Measurements from ENCODE around the gene TSPAN1. TPM values are rescaled to one million over a fixed set of nuclear protein-coding genes. Genes with fewer than 3 reads are reported as not detected.
A peak's percentile ranks its signal among the peaks of the same experiment; 100 is the strongest.

Gene TSPAN1
- total and polyA plus RNA-seq, 5 donors from 2014 or later: not detected

DNA sequence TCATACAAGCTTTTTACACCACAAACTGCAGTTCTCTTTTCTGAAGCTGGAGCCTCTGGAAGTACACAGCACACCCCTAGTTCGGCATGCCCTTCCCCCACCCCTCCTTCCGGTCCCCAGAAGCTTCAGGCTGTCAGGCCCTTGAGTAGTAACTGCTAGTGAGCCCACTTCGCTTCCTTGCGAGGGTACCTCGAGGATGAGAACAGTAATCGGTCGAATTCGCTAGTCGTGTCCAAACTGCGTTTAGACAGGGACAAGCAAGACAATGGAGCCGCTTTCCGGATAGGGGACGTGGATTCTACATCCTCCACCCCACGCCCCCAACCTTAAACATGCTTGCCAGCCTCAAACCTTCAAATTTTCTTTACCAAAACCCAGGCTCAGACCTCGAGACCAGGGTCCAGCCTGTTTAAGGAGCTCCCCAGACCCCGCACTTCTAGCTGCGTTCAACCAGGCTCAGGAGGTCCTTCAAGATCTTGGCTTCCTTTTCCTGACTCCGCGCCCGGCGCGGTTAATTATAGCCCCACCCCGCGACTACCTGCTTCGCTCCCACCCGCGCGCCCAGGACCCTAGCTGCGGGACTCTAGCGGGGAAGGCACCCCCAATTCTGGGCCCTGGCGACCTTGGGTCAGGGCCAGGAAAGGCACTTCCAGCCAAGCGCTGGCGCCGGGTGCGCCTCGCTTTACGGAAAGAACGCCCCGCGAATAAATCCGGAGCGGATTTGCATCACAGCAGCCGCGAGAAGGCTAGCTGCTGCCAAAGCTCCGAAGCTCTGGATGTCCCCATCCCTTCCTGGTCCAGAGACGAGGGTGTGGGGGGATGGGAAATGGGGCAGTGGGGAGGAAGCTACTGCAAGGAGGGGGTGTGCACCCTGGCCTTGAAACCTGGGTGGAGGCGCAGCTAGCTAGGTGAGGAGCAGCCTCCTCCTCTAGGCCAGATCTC lies 8.1 kb upstream of the TSPAN1 start:
- peak; percentile 10 to 83 (median 62) for DNase-seq

GRCh38 chr1:46168477-46168876 lies 6.4 kb upstream of the TSPAN1 start:
- peaks cover 0 to 1% (median 0%) of the 10 kb centered on the region in 7 donors for H3K9me3 Mint-ChIP-seq
- H3K27ac ChIP-seq (ENCODE audit: insufficient read depth, low read length, poor library complexity, severe bottlenecking): no peak overlapping the region
- ATAC-seq (ENCODE audit: low read depth in 2 of 2) (no peak), DNase-seq (no peak)
- H3K27me3 ChIP-seq (ENCODE audit: control insufficient read depth, insufficient read depth, low read length): no peaks in the 10 kb centered on the region
- H3K9me3 ChIP-seq (ENCODE audit: control insufficient read depth in 2 of 2, low read length in 2 of 2): no peaks in the 10 kb centered on the region
- H3K4me1 ChIP-seq (ENCODE audit: control insufficient read depth, insufficient read depth, low read length, poor library complexity, severe bottlenecking): peaks cover 6% of the 10 kb centered on the region
- no peaks in the 10 kb centered on the region for H3K36me3 ChIP-seq (ENCODE audit: control insufficient read depth, insufficient read depth, low read length)
- peaks cover 5 to 21% (median 8%) of the 10 kb centered on the region in 4 donors for H3K4me1 Mint-ChIP-seq
- H3K4me3 ChIP-seq (ENCODE audit: low read depth, low read length): no peak overlapping the region
- no peaks in the 10 kb centered on the region for H3K36me3 Mint-ChIP-seq
- peaks cover 9% of the 10 kb centered on the region for H3K27me3 Mint-ChIP-seq
- peak overlapping the region in 2 of 3 donors; percentile 23 to 96 for H3K27ac Mint-ChIP-seq
- peak overlapping the region in 2 of 4 donors; percentile 94 to 97 for H3K4me3 Mint-ChIP-seq

More for the DNA sequence above, 8.1 kb upstream of the TSPAN1 start:
- Mint-ChIP-seq H3K27ac (peak overlapping the region; percentile 96 to 99 (median 96)), H3K27me3 (peaks cover 5% of the 10 kb centered on the region), H3K4me3 (peak overlapping the region; percentile 89 to 97 (median 94)), H3K4me1 (peaks cover 5 to 21% (median 8%) of the 10 kb centered on the region in 4 donors), H3K9me3 (no peaks in the 10 kb centered on the region), H3K36me3 (no peaks in the 10 kb centered on the region)
- ATAC-seq (ENCODE audit: low read depth in 2 of 2): peak; percentile 59 to 83
- peak overlapping the region; percentile 39 for H3K27ac ChIP-seq (ENCODE audit: insufficient read depth, low read length, poor library complexity, severe bottlenecking)
- H3K9me3 ChIP-seq (ENCODE audit: control insufficient read depth in 2 of 2, low read length in 2 of 2): no peaks in the 10 kb centered on the region
- peaks cover 6% of the 10 kb centered on the region for H3K4me1 ChIP-seq (ENCODE audit: control insufficient read depth, insufficient read depth, low read length, poor library complexity, severe bottlenecking)
- H3K27me3 ChIP-seq (ENCODE audit: control insufficient read depth, insufficient read depth, low read length): no peaks in the 10 kb centered on the region
- no peaks in the 10 kb centered on the region for H3K36me3 ChIP-seq (ENCODE audit: control insufficient read depth, insufficient read depth, low read length)
- peak overlapping the region; percentile 87 for H3K4me3 ChIP-seq (ENCODE audit: low read depth, low read length)

- Mint-ChIP-seq H3K36me3 (no peaks in the 10 kb centered on the region), H3K27ac (no peak overlapping the region), H3K4me1 (peaks cover 5 to 19% (median 8%) of the 10 kb centered on the region in 4 donors), H3K9me3 (peaks cover 0 to 1% (median 0%) of the 10 kb centered on the region in 7 donors), H3K4me3 (no peak overlapping the region), H3K27me3 (peaks cover 9% of the 10 kb centered on the region)
- Histone ChIP-seq H3K9me3 (ENCODE audit: control insufficient read depth in 2 of 2, low read length in 2 of 2) (no peaks in the 10 kb centered on the region), H3K27me3 (ENCODE audit: control insufficient read depth, insufficient read depth, low read length) (no peaks in the 10 kb centered on the region), H3K4me3 (ENCODE audit: low read depth, low read length) (no peak overlapping the region), H3K4me1 (ENCODE audit: control insufficient read depth, insufficient read depth, low read length, poor library complexity, severe bottlenecking) (peaks cover 6% of the 10 kb centered on the region), H3K27ac (ENCODE audit: insufficient read depth, low read length, poor library complexity, severe bottlenecking) (no peak overlapping the region), H3K36me3 (ENCODE audit: control insufficient read depth, insufficient read depth, low read length) (no peaks in the 10 kb centered on the region)
- no peak for ATAC-seq (ENCODE audit: low read depth in 2 of 2)
- no peak for DNase-seq
Measured at GRCh38 chr1:46169811-46170454, 5.0 kb upstream of the TSPAN1 start.

DNA sequence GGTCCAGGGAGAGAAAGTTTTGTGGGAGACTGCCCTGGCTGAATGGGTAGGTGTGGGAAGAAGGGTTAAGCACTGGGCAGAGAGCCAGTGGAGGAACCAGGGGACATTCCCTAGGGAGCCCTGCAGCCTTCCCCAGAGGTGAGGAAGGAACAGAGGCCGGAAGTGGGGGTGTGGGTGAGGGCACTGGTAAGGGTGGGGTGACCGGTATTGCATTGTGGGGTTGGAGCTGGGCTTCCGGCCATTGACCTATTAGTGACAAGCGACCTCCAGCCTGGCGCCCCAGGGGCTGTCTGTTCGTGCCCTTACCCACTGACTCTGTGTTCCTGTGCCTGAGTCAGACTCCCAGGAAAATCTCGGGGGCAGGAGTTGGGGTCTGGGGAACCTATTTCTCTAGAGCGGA lies 3.5 kb upstream of the TSPAN1 start:
- Histone ChIP-seq H3K9me3 (ENCODE audit: control insufficient read depth in 2 of 2, low read length in 2 of 2) (no peaks in the 10 kb centered on the region), H3K36me3 (ENCODE audit: control insufficient read depth, insufficient read depth, low read length) (no peaks in the 10 kb centered on the region), H3K4me3 (ENCODE audit: low read depth, low read length) (no peak overlapping the region), H3K4me1 (ENCODE audit: control insufficient read depth, insufficient read depth, low read length, poor library complexity, severe bottlenecking) (peaks cover 3% of the 10 kb centered on the region), H3K27me3 (ENCODE audit: control insufficient read depth, insufficient read depth, low read length) (no peaks in the 10 kb centered on the region), H3K27ac (ENCODE audit: insufficient read depth, low read length, poor library complexity, severe bottlenecking) (no peak overlapping the region)
- Mint-ChIP-seq H3K9me3 (peaks cover 0 to 1% (median 0%) of the 10 kb centered on the region in 7 donors), H3K4me1 (peaks cover 4 to 16% (median 6%) of the 10 kb centered on the region in 4 donors), H3K4me3 (no peak overlapping the region), H3K27me3 (peaks cover 9% of the 10 kb centered on the region), H3K27ac (no peak overlapping the region), H3K36me3 (no peaks in the 10 kb centered on the region)
- ATAC-seq (ENCODE audit: low read depth in 2 of 2) (no peak), DNase-seq (no peak)

GRCh38 chr1:46171871-46172270 lies 3.0 kb upstream of the TSPAN1 start:
- no peaks in the 10 kb centered on the region for H3K4me1 ChIP-seq (ENCODE audit: control insufficient read depth, insufficient read depth, low read length, poor library complexity, severe bottlenecking)
- no peak overlapping the region for H3K27ac Mint-ChIP-seq
- H3K9me3 ChIP-seq (ENCODE audit: control insufficient read depth in 2 of 2, low read length in 2 of 2): no peaks in the 10 kb centered on the region
- H3K27me3 ChIP-seq (ENCODE audit: control insufficient read depth, insufficient read depth, low read length): no peaks in the 10 kb centered on the region
- no peak overlapping the region for H3K27ac ChIP-seq (ENCODE audit: insufficient read depth, low read length, poor library complexity, severe bottlenecking)
- H3K36me3 ChIP-seq (ENCODE audit: control insufficient read depth, insufficient read depth, low read length): no peaks in the 10 kb centered on the region
- no peaks in the 10 kb centered on the region for H3K36me3 Mint-ChIP-seq
- peak overlapping the region in 1 of 4 donors; percentile 79 for H3K4me3 Mint-ChIP-seq
- peaks cover 0 to 10% (median 3%) of the 10 kb centered on the region in 4 donors for H3K4me1 Mint-ChIP-seq
- H3K4me3 ChIP-seq (ENCODE audit: low read depth, low read length): no peak overlapping the region
- H3K9me3 Mint-ChIP-seq: peaks cover 0 to 1% (median 0%) of the 10 kb centered on the region in 7 donors
- DNase-seq (no peak), ATAC-seq (ENCODE audit: low read depth in 2 of 2) (no peak)
- peaks cover 9% of the 10 kb centered on the region for H3K27me3 Mint-ChIP-seq

GRCh38 chr1:46172321-46172720 lies 2.6 kb upstream of the TSPAN1 start:
- Mint-ChIP-seq H3K4me3 (no peak overlapping the region), H3K4me1 (peaks cover 0 to 6% (median 2%) of the 10 kb centered on the region in 4 donors), H3K27ac (no peak overlapping the region), H3K9me3 (peaks cover 0 to 1% (median 0%) of the 10 kb centered on the region in 7 donors), H3K27me3 (peaks cover 9% of the 10 kb centered on the region), H3K36me3 (no peaks in the 10 kb centered on the region)
- H3K36me3 ChIP-seq (ENCODE audit: control insufficient read depth, insufficient read depth, low read length): no peaks in the 10 kb centered on the region
- no peak overlapping the region for H3K4me3 ChIP-seq (ENCODE audit: low read depth, low read length)
- DNase-seq (no peak), ATAC-seq (ENCODE audit: low read depth in 2 of 2) (no peak)
- H3K9me3 ChIP-seq (ENCODE audit: control insufficient read depth in 2 of 2, low read length in 2 of 2): no peaks in the 10 kb centered on the region
- H3K4me1 ChIP-seq (ENCODE audit: control insufficient read depth, insufficient read depth, low read length, poor library complexity, severe bottlenecking): no peaks in the 10 kb centered on the region
- H3K27me3 ChIP-seq (ENCODE audit: control insufficient read depth, insufficient read depth, low read length): no peaks in the 10 kb centered on the region
- no peak overlapping the region for H3K27ac ChIP-seq (ENCODE audit: insufficient read depth, low read length, poor library complexity, severe bottlenecking)

GRCh38 chr1:46173361-46173856 lies 1.5 kb upstream of the TSPAN1 start:
- no peak overlapping the region for H3K4me3 ChIP-seq (ENCODE audit: low read depth, low read length)
- H3K9me3 ChIP-seq (ENCODE audit: control insufficient read depth in 2 of 2, low read length in 2 of 2): no peaks in the 10 kb centered on the region
- no peak overlapping the region for H3K27ac ChIP-seq (ENCODE audit: insufficient read depth, low read length, poor library complexity, severe bottlenecking)
- Mint-ChIP-seq H3K9me3 (peaks cover 0 to 1% (median 0%) of the 10 kb centered on the region in 7 donors), H3K27me3 (peaks cover 9% of the 10 kb centered on the region), H3K4me3 (no peak overlapping the region), H3K27ac (no peak overlapping the region), H3K36me3 (no peaks in the 10 kb centered on the region), H3K4me1 (no peaks in the 10 kb centered on the region)
- DNase-seq: no peak
- H3K4me1 ChIP-seq (ENCODE audit: control insufficient read depth, insufficient read depth, low read length, poor library complexity, severe bottlenecking): no peaks in the 10 kb centered on the region
- no peaks in the 10 kb centered on the region for H3K27me3 ChIP-seq (ENCODE audit: control insufficient read depth, insufficient read depth, low read length)
- no peaks in the 10 kb centered on the region for H3K36me3 ChIP-seq (ENCODE audit: control insufficient read depth, insufficient read depth, low read length)
- ATAC-seq (ENCODE audit: low read depth in 2 of 2): no peak
